ENCODE measurements around the gene RIPK1. TPM values are rescaled to one million over a fixed set of nuclear protein-coding genes. Genes with fewer than 3 reads are reported as not detected.
"Not testable (repeated sequence)": the region's sequence is repeated elsewhere in the genome, so short reads cannot be mapped to it uniquely, and the experiment has no call there.

RIPK1 gene
- total and polyA plus RNA-seq, 9 of the 15 experiments (the other 6 are each of a cell fraction or from before 2014, with no cell fraction given) = 3.8 to 24.9 (median 17.7) TPM

GRCh38 chr6:3048009-3048408, 20.3 kb upstream of the RIPK1 start:
- ChIA-PET POLR2A (interaction anchor here (1.7 kb wide), 1 partner anchor 9 kb away, joined by 8 read pairs; no protein-coding TSS in a partner anchor), CTCF (ENCODE audit: low intra/inter-chr PET ratio) (interaction anchor here (0.6 kb wide), 1 partner anchor 47 kb away, joined by 3 read pairs; no protein-coding TSS in a partner anchor)
- H3K9ac ChIP-seq (ENCODE audit: insufficient read depth in 1 of 2, low read depth in 2 of 2, low read length in 2 of 2); H2AFZ ChIP-seq (ENCODE audit: low read depth, low read length); H3K79me2 ChIP-seq (ENCODE audit: control insufficient read depth, insufficient read depth, low read length); H3K4me3 ChIP-seq; DNase-seq (ENCODE audit: extremely low read depth in 1 of 4, low spot score in 3 of 4); H3K9me1 ChIP-seq (ENCODE audit: control insufficient read depth, insufficient read depth, low read length); BruUV-seq (replicated peaks); H3K27me3 ChIP-seq (ENCODE audit: control insufficient read depth in 2 of 2, insufficient read depth in 2 of 2, low read length in 2 of 2); intact Hi-C loops (cut with micrococcal nuclease); FAIRE-seq; H3K4me2 ChIP-seq (ENCODE audit: insufficient read depth, low read length); ATAC-seq; H3K36me3 ChIP-seq (ENCODE audit: control insufficient read depth, insufficient read depth, low read length); H3K9me3 ChIP-seq (replicated peaks; ENCODE audit: control insufficient read depth, insufficient read depth, low read depth, low read length); H4K20me1 ChIP-seq (replicated peaks; ENCODE audit: control insufficient read depth, insufficient read depth, low read length); in situ Hi-C loops (cut with MboI); H3K27ac ChIP-seq (ENCODE audit: extremely low read depth, low read depth, low read length): not testable (repeated sequence)
- H3K4me1 ChIP-seq (replicated peaks in 1 of 2; ENCODE audit: control insufficient read depth in 2 of 2, insufficient read depth in 2 of 2, low read length in 2 of 2) = peaks cover 12 to 20% of the 10 kb centered on the region in 2 experiments
- TF ChIP-seq, protein P1, sequence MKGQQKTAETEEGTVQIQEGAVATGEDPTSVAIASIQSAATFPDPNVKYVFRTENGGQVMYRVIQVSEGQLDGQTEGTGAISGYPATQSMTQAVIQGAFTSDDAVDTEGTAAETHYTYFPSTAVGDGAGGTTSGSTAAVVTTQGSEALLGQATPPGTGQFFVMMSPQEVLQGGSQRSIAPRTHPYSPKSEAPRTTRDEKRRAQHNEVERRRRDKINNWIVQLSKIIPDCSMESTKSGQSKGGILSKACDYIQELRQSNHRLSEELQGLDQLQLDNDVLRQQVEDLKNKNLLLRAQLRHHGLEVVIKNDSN (CRISPR knock-in tag; IDR thresholded peaks at IDR 0.05) = 0 out of 2 replicates have a peak, but pooled peaks have one; percentile 18
- TF ChIP-seq ZNF121 (CRISPR knock-in tag; conservative IDR thresholded peaks at IDR 0.05) = peak; percentile 61
- TF ChIP-seq BCOR (IDR thresholded peaks at IDR 0.05) = peak; percentile 14; the same call in 1 of the 2 replicates
- WGBS (ENCODE audit: insufficient coverage, low coverage, missing lambda C conversion rate) = 83% methylated on average over 4 of the region's 4 CpGs
